ENCODE data around the gene COL27A1. TPM values are rescaled to one million over a fixed set of nuclear protein-coding genes. Genes with fewer than 3 reads are reported as not detected.

Gene COL27A1
- total and polyA plus RNA-seq, 9 of the 15 experiments (the other 6 are each of a cell fraction or from before 2014, with no cell fraction given): 0.07 TPM; not detected in 8

GRCh38 chr9:114303977-114304376 is 148.6 kb downstream of the COL27A1 start:
- no peaks in the 10 kb centered on the region for H3K79me2 ChIP-seq (ENCODE audit: control insufficient read depth, insufficient read depth, low read length)
- no TSS peak for BruUV-seq (replicated peaks)
- in situ Hi-C loops (cut with MboI) (no loop called here), intact Hi-C loops (cut with micrococcal nuclease) (no loop called here)
- no peak overlapping the region for H3K9ac ChIP-seq (ENCODE audit: insufficient read depth in 1 of 2, low read depth in 2 of 2, low read length in 2 of 2)
- no peaks in the 10 kb centered on the region for H3K4me1 ChIP-seq (replicated peaks in 1 of 2; ENCODE audit: control insufficient read depth in 2 of 2, insufficient read depth in 2 of 2, low read length in 2 of 2)
- H3K36me3 ChIP-seq (ENCODE audit: control insufficient read depth, insufficient read depth, low read length): no peaks in the 10 kb centered on the region
- ChIA-PET POLR2A (no interaction called here), CTCF (ENCODE audit: low intra/inter-chr PET ratio) (interaction anchor here (1.1 kb wide), 1 partner anchor 497 kb away, joined by 3 read pairs; no protein-coding TSS in a partner anchor)
- ATAC-seq (no peak), FAIRE-seq (no peak), DNase-seq (ENCODE audit: extremely low read depth in 1 of 4, low spot score in 3 of 4) (no peak)
- no peak overlapping the region for H3K27ac ChIP-seq (ENCODE audit: extremely low read depth, low read depth, low read length)
- no peak overlapping the region for H3K4me2 ChIP-seq (ENCODE audit: insufficient read depth, low read length)
- H3K9me3 ChIP-seq (replicated peaks; ENCODE audit: control insufficient read depth, insufficient read depth, low read depth, low read length): no peaks in the 10 kb centered on the region
- H4K20me1 ChIP-seq (replicated peaks; ENCODE audit: control insufficient read depth, insufficient read depth, low read length): peaks cover 3% of the 10 kb centered on the region
- no peak overlapping the region for H3K4me3 ChIP-seq
- peaks cover 11 to 81% of the 10 kb centered on the region in 2 experiments; a peak in 3 of 5 replicates for H3K27me3 ChIP-seq (ENCODE audit: control insufficient read depth in 2 of 2, insufficient read depth in 2 of 2, low read length in 2 of 2)
- H2AFZ ChIP-seq (ENCODE audit: low read depth, low read length): no peak overlapping the region
- TF ChIP-seq XRCC5 (IDR thresholded peaks at IDR 0.05; ENCODE audit: low read depth, low read length) (no peak), TCFL5 (CRISPR knock-in tag; conservative IDR thresholded peaks at IDR 0.05) (no peak), LEF1 (IDR thresholded peaks at IDR 0.05) (no peak), ZBTB43 (CRISPR knock-in tag; IDR thresholded peaks at IDR 0.05) (no peak), POU5F1 (IDR thresholded peaks at IDR 0.05; ENCODE audit: borderline replicate concordance, low read depth, low read length, partially characterized antibody) (no peak), ZNF695 (CRISPR knock-in tag; IDR thresholded peaks at IDR 0.05) (no peak), NCOA4 (IDR thresholded peaks at IDR 0.05; ENCODE audit: partially characterized antibody) (no peak), CSDE1 (IDR thresholded peaks at IDR 0.05) (no peak), ZNF444 (CRISPR knock-in tag; IDR thresholded peaks at IDR 0.05) (no peak), OTX1 (CRISPR knock-in tag; IDR thresholded peaks at IDR 0.05) (no peak), DLX4 (CRISPR knock-in tag; IDR thresholded peaks at IDR 0.05) (no peak), NCOA2 (IDR thresholded peaks at IDR 0.05; ENCODE audit: partially characterized antibody in 2 of 2) (no peak), TRIM25 (IDR thresholded peaks at IDR 0.05; ENCODE audit: borderline replicate concordance) (no peak), RCOR1 (IDR thresholded peaks at IDR 0.05; ENCODE audit: borderline replicate concordance in 1 of 2, low read depth in 2 of 2, low read length in 2 of 2) (no peak), ZNF436 (CRISPR knock-in tag; IDR thresholded peaks at IDR 0.05) (no peak), ESRRA (IDR thresholded peaks at IDR 0.05; ENCODE audit: borderline replicate concordance, low read depth) (no peak)
- no peaks in the 10 kb centered on the region for H3K9me1 ChIP-seq (ENCODE audit: control insufficient read depth, insufficient read depth, low read length)
- WGBS (ENCODE audit: insufficient coverage, low coverage, missing lambda C conversion rate): 2% methylated on average over 4 of the region's 4 CpGs

Measured in K562 (cell line).